Iris pigment epithelial cell (primary cell): Measurements from ENCODE around the gene FUT7.
A peak's percentile ranks its signal among the peaks of the same experiment; 100 is the strongest.

Experiments used
- DNase-seq: peaks from one replicate; pipeline ENCODE4 v3.0.0-alpha.2; 2011; ENCODE audit warnings: low read depth

FUT7 gene

GRCh38 chr9:137049544-137050449 lies 17.9 kb upstream of the FUT7 start:
- peak; percentile 33 for DNase-seq

GRCh38 chr9:137048655-137049543 lies 17.0 kb upstream of the FUT7 start:
- DNase-seq = no peak

- DNase-seq = peak; percentile 74
Measured at GRCh38 chr9:137046088-137046787, 14.3 kb upstream of the FUT7 start, which contains the start of gene NPDC1. NPDC1 (minus strand) TSS chr9:137046177; CDS start chr9:137045989, 188 bp downstream.

GRCh38 chr9:137045294-137046087 lies 13.6 kb upstream of the FUT7 start:
- DNase-seq = peak; percentile 66

- no peak for DNase-seq
Measured at GRCh38 chr9:137044502-137045177, 12.8 kb upstream of the FUT7 start.

GRCh38 chr9:137044037-137044436 lies 12.1 kb upstream of the FUT7 start:
- DNase-seq = no peak

GRCh38 chr9:137042751-137043727 lies 11.2 kb upstream of the FUT7 start:
- DNase-seq = no peak

GRCh38 chr9:137041124-137041523 lies 9.2 kb upstream of the FUT7 start:
- no peak for DNase-seq

GRCh38 chr9:137040568-137040967 lies 8.7 kb upstream of the FUT7 start:
- no peak for DNase-seq

GRCh38 chr9:137039611-137040366 lies 7.9 kb upstream of the FUT7 start:
- DNase-seq = no peak

- no peak for DNase-seq
Measured at GRCh38 chr9:137038916-137039315, 7.0 kb upstream of the FUT7 start.

GRCh38 chr9:137037483-137037882 lies 5.6 kb upstream of the FUT7 start:
- no peak for DNase-seq

- no peak for DNase-seq
Measured at GRCh38 chr9:137037035-137037434, 5.1 kb upstream of the FUT7 start.

- DNase-seq = no peak
Measured at GRCh38 chr9:137035937-137036336, 4.0 kb upstream of the FUT7 start.

GRCh38 chr9:137035507-137035834 lies 3.6 kb upstream of the FUT7 start:
- no peak for DNase-seq

- peak; percentile 79 for DNase-seq
Measured at GRCh38 chr9:137034709-137035506, 3.0 kb upstream of the FUT7 start.

GRCh38 chr9:137034039-137034708 lies 2.3 kb upstream of the FUT7 start:
- no peak for DNase-seq
